Measurements from ENCODE around the gene CD81. TPM values are rescaled to one million over a fixed set of nuclear protein-coding genes. Genes with fewer than 3 reads are reported as not detected.

CD81 gene
- total RNA-seq, 3 donors from 2014 or later (not counting 1 experiment from before 2014, with no cell fraction given) = 263 to 292 (median 263) TPM

GRCh38 chr11:2421226-2421994, 44.3 kb downstream of the CD81 start:
- H3K27me3 Mint-ChIP-seq (ENCODE audit: low read depth in 2 of 2) = no peaks in the 10 kb centered on the region
- no peaks in the 10 kb centered on the region for H3K27me3 ChIP-seq (ENCODE audit: control insufficient read depth, insufficient read depth, low read length)
- peaks cover 0 to 5% of the 10 kb centered on the region in 2 donors for H3K4me1 Mint-ChIP-seq
- no peak overlapping the region for H3K4me3 Mint-ChIP-seq
- no peak for TF ChIP-seq CTCF (IDR thresholded peaks at IDR 0.05)
- H3K9me3 Mint-ChIP-seq = no peaks in the 10 kb centered on the region
- no peaks in the 10 kb centered on the region for H3K36me3 Mint-ChIP-seq
- H3K4me3 ChIP-seq (ENCODE audit: low read length) = no peak overlapping the region
- no peak overlapping the region for H3K27ac ChIP-seq (ENCODE audit: low read length)
- peaks cover 15% of the 10 kb centered on the region for H3K4me1 ChIP-seq (ENCODE audit: control insufficient read depth, insufficient read depth, low read length)
- 79% methylated on average over 19 of the region's 19 CpGs for WGBS (ENCODE audit: insufficient coverage)
- intact Hi-C loops (cut with micrococcal nuclease) = no loop called here
- no peaks in the 10 kb centered on the region for H3K9me3 ChIP-seq (ENCODE audit: control insufficient read depth, insufficient read depth, low read length)
- H3K27ac Mint-ChIP-seq = no peak overlapping the region
- no peak for ATAC-seq
- H3K36me3 ChIP-seq (ENCODE audit: control insufficient read depth, insufficient read depth, low read length) = no peaks in the 10 kb centered on the region
- no peak for DNase-seq

- DNase-seq (no peak), ATAC-seq (no peak)
- no peaks in the 10 kb centered on the region for H3K9me3 Mint-ChIP-seq
- TF ChIP-seq CTCF (IDR thresholded peaks at IDR 0.05) = no peak
- no peaks in the 10 kb centered on the region for H3K9me3 ChIP-seq (ENCODE audit: control insufficient read depth, insufficient read depth, low read length)
- H3K36me3 ChIP-seq (ENCODE audit: control insufficient read depth, insufficient read depth, low read length) = no peaks in the 10 kb centered on the region
- 90% methylated on average over 17 of the region's 17 CpGs for WGBS (ENCODE audit: insufficient coverage)
- intact Hi-C loops (cut with micrococcal nuclease) = no loop called here
- H3K36me3 Mint-ChIP-seq = no peaks in the 10 kb centered on the region
- H3K27me3 ChIP-seq (ENCODE audit: control insufficient read depth, insufficient read depth, low read length) = no peaks in the 10 kb centered on the region
- H3K4me3 Mint-ChIP-seq = no peak overlapping the region
- H3K27ac Mint-ChIP-seq = no peak overlapping the region
- H3K27ac ChIP-seq (ENCODE audit: low read length) = no peak overlapping the region
- no peak overlapping the region for H3K4me3 ChIP-seq (ENCODE audit: low read length)
- peaks cover 15% of the 10 kb centered on the region for H3K4me1 ChIP-seq (ENCODE audit: control insufficient read depth, insufficient read depth, low read length)
- no peaks in the 10 kb centered on the region for H3K27me3 Mint-ChIP-seq (ENCODE audit: low read depth in 2 of 2)
- H3K4me1 Mint-ChIP-seq = peaks cover 0 to 5% of the 10 kb centered on the region in 2 donors
These were observed 44.9 kb downstream of the CD81 start for GRCh38 chr11:2421996-2422395.

- intact Hi-C loops (cut with micrococcal nuclease) = no loop called here
- Histone ChIP-seq H3K27ac (ENCODE audit: low read length) (no peak overlapping the region), H3K27me3 (ENCODE audit: control insufficient read depth, insufficient read depth, low read length) (no peaks in the 10 kb centered on the region), H3K9me3 (ENCODE audit: control insufficient read depth, insufficient read depth, low read length) (no peaks in the 10 kb centered on the region), H3K4me3 (ENCODE audit: low read length) (no peak overlapping the region), H3K4me1 (ENCODE audit: control insufficient read depth, insufficient read depth, low read length) (peaks cover 15% of the 10 kb centered on the region), H3K36me3 (ENCODE audit: control insufficient read depth, insufficient read depth, low read length) (no peaks in the 10 kb centered on the region)
- DNase-seq (no peak), ATAC-seq (no peak)
- Mint-ChIP-seq H3K9me3 (no peaks in the 10 kb centered on the region), H3K4me3 (no peak overlapping the region), H3K27ac (no peak overlapping the region), H3K27me3 (ENCODE audit: low read depth in 2 of 2) (no peaks in the 10 kb centered on the region), H3K36me3 (no peaks in the 10 kb centered on the region), H3K4me1 (peaks cover 0 to 5% of the 10 kb centered on the region in 2 donors)
- TF ChIP-seq CTCF (IDR thresholded peaks at IDR 0.05) = no peak
- whole genome bisulfite sequencing (ENCODE audit: insufficient coverage) = 87% methylated on average over 14 of the region's 14 CpGs
These were observed 45.5 kb downstream of the CD81 start for GRCh38 chr11:2422461-2423156.

Measured in natural killer cell (primary cell).